Testis (tissue), 2 donors: Measurements from ENCODE around the gene ASB4.

Experiments used
- CTCF ChIP-seq, 3 experiments: fragments of 450-650 bp in 2 of 3; fragments of 200-600 bp in 1 of 3; sonication (generic) in 1 of 3; IDR thresholded peaks; one replicate each; pipeline ENCODE4 v1.5.1; 2016 to 2019; ENCODE audit warnings: antibody characterized with exemption in 3 of 3, mild to moderate bottlenecking in 2 of 3, moderate library complexity in 1 of 3
- POLR2A ChIP-seq: fragments of 450-650 bp; IDR thresholded peaks from one replicate; pipeline ENCODE4 v1.6.1; 2017; ENCODE audit warnings: antibody characterized with exemption, mild to moderate bottlenecking, moderate library complexity

GRCh38 chr7:95481271-95482165 lies 4.2 kb upstream of the ASB4 start:
- TF ChIP-seq CTCF (IDR thresholded peaks at IDR 0.05) = no peak
- TF ChIP-seq POLR2A = no peak
